Activated naive CD8-positive, alpha-beta T cell (primary cell): ENCODE measurements around the gene SEC63.
"Not testable (repeated sequence)": the region's sequence is repeated elsewhere in the genome, so short reads cannot be mapped to it uniquely, and the experiment has no call there.

Experiments used
- H3K27ac Mint-ChIP-seq: one replicate; pipeline ENCODE4 v1.8.0; 2021; ENCODE audit warnings: mixed read lengths
- H3K27me3 Mint-ChIP-seq: one replicate; pipeline ENCODE4 v1.8.0; 2021; ENCODE audit warnings: mixed read lengths
- H3K36me3 Mint-ChIP-seq: one replicate; pipeline ENCODE4 v1.8.0; 2021; ENCODE audit warnings: mixed read lengths
- H3K4me1 Mint-ChIP-seq: one replicate; pipeline ENCODE4 v1.8.0; 2021; ENCODE audit warnings: low read depth, mixed read lengths
- H3K4me3 Mint-ChIP-seq: one replicate; pipeline ENCODE4 v1.8.0; 2021; ENCODE audit warnings: mild to moderate bottlenecking, mixed read lengths
- H3K9me3 Mint-ChIP-seq: one replicate; pipeline ENCODE4 v1.8.0; 2021; ENCODE audit warnings: low read depth, mixed read lengths

SEC63 gene

DNA sequence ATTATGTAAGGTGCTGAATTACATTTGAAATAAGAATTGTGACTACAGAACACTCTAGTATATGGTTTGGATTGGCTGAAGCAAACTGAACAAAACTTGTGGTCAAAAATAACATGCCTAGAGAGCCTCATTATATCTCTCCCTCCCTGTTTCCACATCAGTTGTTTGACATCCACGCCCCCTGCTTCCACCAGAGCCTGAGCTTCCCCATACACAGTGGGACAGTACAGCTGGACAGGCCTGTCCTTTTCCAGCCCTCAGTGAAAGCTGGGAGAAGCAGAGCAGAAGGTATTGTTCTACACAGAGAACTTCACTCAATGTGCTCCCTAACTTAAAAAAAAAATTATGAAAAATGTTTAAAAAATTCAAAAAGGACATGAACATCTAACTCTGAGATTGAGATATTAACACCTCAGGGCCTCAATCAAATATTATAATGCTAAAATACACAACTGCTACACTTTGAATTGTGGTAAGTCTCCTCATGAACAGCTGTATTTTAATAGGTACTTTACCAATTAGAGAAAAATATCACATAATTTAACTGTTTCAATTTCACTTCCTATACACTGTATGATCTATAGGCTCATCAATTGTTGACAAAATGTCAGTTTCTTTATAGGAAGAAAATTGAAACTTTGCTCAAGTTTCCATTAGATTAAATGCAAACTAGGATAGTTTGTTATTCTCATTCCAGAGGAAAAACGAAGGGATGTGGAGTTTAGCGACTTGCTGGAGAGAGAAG is 89.0 kb downstream of the SEC63 start:
- Mint-ChIP-seq H3K4me3 (no peak overlapping the region), H3K36me3 (peaks cover 5% of the 10 kb centered on the region), H3K4me1 (peaks cover 20% of the 10 kb centered on the region), H3K27ac (peak overlapping the region; percentile 75), H3K9me3 (no peaks in the 10 kb centered on the region), H3K27me3 (no peaks in the 10 kb centered on the region)

DNA sequence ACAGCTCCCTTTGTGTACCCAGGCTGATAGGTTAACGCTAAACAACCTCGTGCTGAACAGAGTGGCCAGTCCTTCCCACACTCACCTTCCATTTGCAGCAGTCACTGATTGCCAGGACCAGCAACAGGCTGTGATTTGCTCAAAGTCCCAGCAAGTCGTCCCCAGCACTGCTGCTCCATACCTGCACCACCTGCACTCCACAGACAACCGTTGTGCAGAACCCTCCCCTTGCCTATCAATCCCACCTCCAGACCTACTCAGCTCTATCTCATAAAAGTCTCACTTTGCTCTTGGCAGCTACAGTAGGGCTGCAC is 90.7 kb downstream of the SEC63 start:
- no peak overlapping the region for H3K27ac Mint-ChIP-seq
- H3K27me3 Mint-ChIP-seq, result no peaks in the 10 kb centered on the region
- H3K36me3 Mint-ChIP-seq, result peaks cover 5% of the 10 kb centered on the region
- no peaks in the 10 kb centered on the region for H3K9me3 Mint-ChIP-seq
- H3K4me3 Mint-ChIP-seq, result no peak overlapping the region
- peaks cover 20% of the 10 kb centered on the region for H3K4me1 Mint-ChIP-seq

DNA sequence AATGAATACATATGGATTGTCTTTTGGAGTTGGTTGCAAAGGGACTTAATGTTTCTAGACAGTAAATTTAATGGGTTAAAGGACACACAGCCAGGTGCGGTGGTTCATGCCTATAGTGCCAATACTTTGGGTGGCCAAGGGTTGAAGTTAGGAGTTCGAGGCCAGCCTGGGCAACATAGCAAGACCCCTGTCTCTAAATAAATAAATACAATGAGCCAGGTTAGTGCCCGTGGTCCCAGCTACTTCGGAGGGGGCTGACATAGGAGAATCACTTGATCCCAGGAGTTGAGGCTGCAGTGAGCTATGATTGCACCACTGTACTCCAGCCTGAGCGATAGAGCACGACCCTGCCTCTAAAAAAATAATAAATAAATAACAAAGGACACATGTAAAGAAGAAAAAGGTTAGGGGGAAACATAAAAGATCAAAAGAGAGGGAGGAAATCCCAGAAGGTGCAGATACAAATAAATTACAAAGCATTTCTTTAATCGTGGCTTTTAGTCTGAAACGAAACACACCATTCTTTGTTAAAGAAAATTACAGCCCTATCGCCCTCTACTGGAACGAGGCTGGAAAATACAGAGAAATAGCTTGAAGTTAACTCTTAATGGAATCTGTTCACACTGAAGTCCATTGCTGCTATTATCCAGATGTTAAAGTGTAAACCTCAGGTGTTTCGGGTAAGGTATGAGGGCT is 91.3 kb downstream of the SEC63 start:
- H3K27ac Mint-ChIP-seq, result no peak overlapping the region
- H3K4me1 Mint-ChIP-seq, result peaks cover 20% of the 10 kb centered on the region
- H3K36me3 Mint-ChIP-seq, result peaks cover 5% of the 10 kb centered on the region
- H3K4me3 Mint-ChIP-seq, result no peak overlapping the region
- H3K9me3 Mint-ChIP-seq, result no peaks in the 10 kb centered on the region
- H3K27me3 Mint-ChIP-seq, result no peaks in the 10 kb centered on the region

DNA sequence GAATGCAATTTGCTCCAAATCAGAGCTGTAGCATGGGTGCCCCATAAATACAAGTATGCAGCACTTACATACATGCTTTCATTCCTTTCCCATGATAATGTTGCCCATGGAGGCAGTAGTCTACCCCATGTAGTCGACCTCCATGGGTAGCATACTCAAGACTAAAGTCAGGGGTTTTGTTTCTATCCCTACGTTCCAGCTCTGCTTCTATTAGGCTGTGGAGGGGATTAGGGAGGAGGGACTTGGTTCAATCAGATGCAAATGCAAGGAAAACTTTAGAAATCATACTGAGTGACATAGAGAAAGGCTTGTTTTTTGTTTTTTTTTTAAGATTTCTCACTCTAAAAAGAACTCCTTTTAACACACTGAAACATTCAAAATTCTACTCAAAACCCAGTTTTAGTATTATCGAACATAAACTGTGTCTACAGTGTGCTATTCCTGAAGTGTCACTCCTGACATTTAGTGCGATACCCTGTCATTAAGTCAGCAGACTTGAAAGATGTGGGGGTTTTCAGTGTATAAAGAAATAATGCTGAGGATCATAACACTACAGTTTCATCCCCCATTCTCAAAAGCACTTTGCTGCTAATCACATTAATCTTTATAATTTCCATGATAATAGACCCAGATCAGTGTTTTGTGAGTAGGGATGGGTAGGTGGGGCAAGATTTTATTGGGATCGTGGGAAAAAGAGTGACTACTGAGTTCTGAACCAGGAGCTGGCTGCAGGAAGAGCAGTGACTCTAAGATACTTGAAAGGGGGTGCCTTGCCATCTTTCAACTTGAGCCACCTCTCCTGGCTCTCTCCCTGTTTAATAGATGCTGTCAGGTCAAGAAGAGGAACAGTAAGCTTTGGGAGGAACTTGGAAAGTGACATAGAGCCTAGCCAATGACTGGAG is 93.5 kb downstream of the SEC63 start:
- Mint-ChIP-seq H3K36me3 (no peaks in the 10 kb centered on the region), H3K27ac (no peak overlapping the region), H3K4me3 (no peak overlapping the region), H3K27me3 (no peaks in the 10 kb centered on the region), H3K4me1 (peaks cover 3% of the 10 kb centered on the region), H3K9me3 (no peaks in the 10 kb centered on the region)

DNA sequence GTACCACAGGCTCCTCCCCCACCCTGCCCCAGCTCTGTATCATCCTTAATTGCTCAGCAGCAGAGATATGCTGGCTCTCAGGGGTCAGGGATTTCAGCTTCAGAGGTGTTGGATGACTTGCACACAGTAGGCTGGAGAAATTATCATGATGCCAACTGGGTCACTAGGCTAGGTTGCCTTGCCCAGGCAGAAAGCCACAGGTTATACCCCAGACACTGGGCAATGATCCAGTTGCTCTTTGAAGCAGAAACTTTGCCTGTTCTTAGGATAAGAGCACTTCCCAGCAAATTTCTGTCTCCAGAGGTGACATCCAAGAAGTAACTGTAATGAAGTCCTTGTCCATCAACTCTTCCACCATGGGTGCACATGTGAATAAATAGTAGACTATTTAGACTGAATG is 95.6 kb downstream of the SEC63 start:
- Mint-ChIP-seq H3K4me1 (no peaks in the 10 kb centered on the region), H3K4me3 (no peak overlapping the region), H3K9me3 (no peaks in the 10 kb centered on the region), H3K27ac (no peak overlapping the region), H3K36me3 (no peaks in the 10 kb centered on the region), H3K27me3 (no peaks in the 10 kb centered on the region)

DNA sequence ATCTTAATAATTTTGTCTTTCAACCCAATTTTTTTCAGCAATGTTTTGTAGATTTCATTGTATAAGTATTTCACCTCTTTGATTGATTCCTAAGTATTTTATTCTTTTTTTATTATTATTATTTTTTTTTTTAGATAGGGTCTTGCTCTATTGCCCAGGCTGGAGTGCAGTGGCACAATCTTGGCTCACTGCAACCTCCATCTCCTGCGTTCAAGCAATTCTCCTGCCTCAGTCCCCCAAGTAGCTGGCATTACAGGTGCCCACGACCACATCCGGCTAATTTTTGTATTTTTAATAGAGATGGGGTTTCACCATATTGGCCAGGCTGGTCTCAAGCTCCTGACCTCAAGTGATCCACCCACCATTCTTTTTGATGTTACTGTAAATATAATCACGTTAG is 97.0 kb downstream of the SEC63 start:
- not testable (repeated sequence) for H3K27ac Mint-ChIP-seq, H3K36me3 Mint-ChIP-seq, H3K27me3 Mint-ChIP-seq, H3K4me3 Mint-ChIP-seq, H3K4me1 Mint-ChIP-seq, H3K9me3 Mint-ChIP-seq

DNA sequence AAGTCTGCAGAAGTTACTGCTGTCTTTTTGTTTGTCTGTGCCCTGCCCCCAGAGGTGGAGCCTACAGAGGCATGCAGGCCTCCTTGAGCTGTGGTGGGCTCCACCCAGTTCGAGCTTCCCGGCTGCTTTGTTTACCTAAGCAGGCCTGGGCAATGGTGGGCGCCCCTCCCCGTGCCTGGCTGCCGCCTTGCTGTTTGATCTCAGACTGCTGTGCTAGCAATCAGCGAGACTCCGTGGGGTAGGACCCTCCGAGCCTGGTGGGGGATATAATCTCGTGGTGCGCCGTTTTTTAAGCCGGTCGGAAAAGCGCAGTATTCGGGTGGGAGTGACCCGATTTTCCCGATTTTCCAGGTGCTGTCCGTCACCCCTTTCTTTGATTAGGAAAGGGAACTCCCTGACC is 97.9 kb downstream of the SEC63 start:
- not testable (repeated sequence) for H3K27ac Mint-ChIP-seq, H3K27me3 Mint-ChIP-seq, H3K9me3 Mint-ChIP-seq, H3K36me3 Mint-ChIP-seq, H3K4me3 Mint-ChIP-seq, H3K4me1 Mint-ChIP-seq

DNA sequence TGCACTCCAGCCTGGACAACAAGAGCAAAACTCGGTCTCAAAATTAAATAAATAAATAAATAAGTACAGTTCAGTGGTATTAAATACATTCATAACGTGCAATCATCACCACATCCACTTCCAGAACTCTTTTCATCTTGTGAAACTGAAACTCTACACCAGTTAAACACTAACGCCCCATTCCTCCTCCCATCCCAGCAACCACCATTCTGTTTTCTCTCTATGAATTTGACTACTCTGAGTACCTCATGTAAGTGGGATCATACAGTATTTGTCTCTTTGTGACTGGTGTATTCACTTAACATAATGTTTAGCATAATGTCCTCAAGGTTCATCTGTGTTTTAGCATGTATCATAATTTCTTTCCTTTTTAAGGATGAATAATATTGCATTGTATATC is 104.8 kb downstream of the SEC63 start:
- Mint-ChIP-seq H3K27ac (no peak overlapping the region), H3K4me3 (no peak overlapping the region), H3K36me3 (no peaks in the 10 kb centered on the region), H3K4me1 (peaks cover 6% of the 10 kb centered on the region), H3K9me3 (no peaks in the 10 kb centered on the region), H3K27me3 (no peaks in the 10 kb centered on the region)

DNA sequence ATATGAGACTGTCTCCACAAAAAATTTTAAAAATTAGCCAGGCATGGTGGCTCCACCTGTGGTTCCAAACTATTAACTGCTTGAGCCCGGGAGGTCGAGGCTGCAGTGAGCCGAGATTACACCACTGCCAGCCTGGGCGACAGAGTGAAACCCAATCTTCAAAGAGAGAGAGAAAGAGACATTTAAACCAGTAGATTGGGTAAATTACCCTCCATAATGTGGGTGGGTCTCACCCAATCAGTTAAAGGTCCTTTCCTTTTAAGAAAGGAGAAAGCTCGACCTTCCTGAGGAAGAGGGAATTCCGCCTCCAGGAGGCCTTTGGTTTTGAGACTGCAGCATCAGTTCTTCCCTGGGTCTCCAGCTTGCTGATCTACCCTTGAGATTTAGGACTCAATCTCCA is 108.7 kb downstream of the SEC63 start:
- H3K4me1 Mint-ChIP-seq, result peaks cover 14% of the 10 kb centered on the region
- H3K4me3 Mint-ChIP-seq, result no peak overlapping the region
- no peaks in the 10 kb centered on the region for H3K9me3 Mint-ChIP-seq

DNA sequence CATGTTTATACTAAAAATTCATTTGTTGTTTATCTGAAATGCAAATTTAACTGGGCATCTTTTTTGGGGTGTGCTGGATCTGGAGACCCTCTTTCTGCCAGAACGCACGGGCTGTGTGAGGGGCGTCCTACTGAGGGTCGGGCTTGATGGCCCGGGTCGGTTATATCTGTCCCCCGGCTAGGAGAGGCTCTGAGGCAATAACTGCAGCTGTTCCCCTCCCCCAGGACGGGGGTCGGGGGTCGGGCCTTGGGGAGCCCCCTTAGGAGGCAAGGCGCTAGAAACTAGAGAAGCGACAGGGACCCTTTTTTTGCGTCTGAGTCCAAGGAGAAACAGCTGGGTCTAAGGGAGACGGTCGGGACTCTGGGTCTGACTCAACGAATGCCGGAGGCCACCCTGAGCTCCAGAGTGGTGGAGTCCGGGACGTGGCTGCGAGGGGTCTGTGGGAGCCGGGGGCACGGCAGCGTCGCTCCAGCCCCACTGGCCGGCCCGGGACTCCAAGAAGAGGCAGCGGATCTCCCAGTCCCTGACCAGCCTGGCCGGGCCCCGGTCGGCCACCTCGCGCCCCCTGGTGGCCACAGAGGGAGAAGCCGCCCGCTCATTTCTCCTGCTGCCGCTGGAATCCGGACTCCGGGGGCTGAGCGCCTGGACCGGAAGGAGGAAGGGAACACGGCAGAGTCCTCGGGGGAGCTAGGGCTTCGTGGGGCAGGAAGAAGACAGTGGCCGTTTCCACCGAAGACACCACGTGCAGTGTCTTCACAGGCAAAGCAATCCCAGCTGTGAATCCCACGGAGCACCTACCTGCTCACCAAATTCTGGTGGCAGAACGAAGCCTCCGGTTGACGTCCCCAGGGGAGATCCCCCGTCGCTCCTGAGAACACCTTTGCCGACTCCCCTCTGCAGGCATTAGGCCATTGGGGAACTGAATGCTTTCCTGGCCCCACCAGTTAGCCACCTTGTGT is 109.9 kb downstream of the SEC63 start:
- Mint-ChIP-seq H3K36me3 (no peaks in the 10 kb centered on the region), H3K4me1 (peaks cover 20% of the 10 kb centered on the region), H3K27ac (peak overlapping the region; percentile 84), H3K27me3 (no peaks in the 10 kb centered on the region), H3K9me3 (no peaks in the 10 kb centered on the region), H3K4me3 (peak overlapping the region; percentile 84)

More for the DNA sequence above, 108.7 kb downstream of the SEC63 start:
- no peaks in the 10 kb centered on the region for H3K36me3 Mint-ChIP-seq
- H3K27me3 Mint-ChIP-seq, result no peaks in the 10 kb centered on the region
- H3K27ac Mint-ChIP-seq, result peak overlapping the region; percentile 35

DNA sequence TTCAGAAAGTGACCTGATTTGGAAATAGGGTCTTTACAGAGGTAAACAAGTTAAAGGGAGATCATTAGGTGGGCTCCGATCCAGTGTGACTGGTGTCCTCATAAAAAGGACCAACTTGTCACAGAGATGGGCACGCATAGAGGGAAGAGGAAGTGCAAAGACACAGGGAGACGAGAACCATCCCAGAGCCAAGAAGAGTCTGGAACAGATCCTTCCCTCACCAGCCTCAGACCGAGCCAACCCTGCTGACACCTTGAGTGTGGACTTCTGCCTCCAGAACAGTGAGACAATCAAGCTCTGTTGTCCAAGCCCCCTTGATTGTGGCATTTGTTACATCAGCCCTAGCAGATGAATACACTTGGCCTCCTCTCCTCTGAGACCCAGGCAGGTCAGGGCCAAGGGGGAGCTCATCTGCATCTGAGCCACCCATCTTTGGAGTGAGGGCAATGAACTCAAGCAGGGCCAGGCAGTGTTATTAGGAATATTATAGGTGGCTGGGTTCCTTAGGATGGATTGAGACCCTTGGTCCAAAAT is 111.7 kb downstream of the SEC63 start:
- Mint-ChIP-seq H3K4me1 (peaks cover 23% of the 10 kb centered on the region), H3K9me3 (no peaks in the 10 kb centered on the region), H3K4me3 (no peak overlapping the region), H3K27ac (no peak overlapping the region), H3K36me3 (no peaks in the 10 kb centered on the region), H3K27me3 (no peaks in the 10 kb centered on the region)

DNA sequence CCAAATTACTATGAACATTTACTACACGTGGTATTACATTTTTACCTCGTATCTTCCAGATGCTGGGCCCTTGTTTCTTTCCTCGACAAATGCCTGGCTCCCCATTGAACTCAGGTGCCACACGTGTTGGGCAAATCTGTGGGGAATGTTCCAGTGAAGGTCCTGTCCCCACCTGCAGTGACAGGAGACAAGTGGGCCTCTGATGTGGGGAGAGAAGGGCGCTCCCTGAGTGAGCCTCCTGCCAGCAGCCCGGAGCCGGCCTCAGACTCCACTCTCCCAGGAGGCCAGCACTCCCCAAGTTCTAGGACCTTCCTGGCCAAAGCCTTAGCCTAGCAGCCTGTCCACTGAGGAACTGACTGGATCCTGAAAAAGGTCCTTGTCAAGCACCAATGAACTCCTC is 112.2 kb downstream of the SEC63 start:
- peaks cover 23% of the 10 kb centered on the region for H3K4me1 Mint-ChIP-seq
- H3K9me3 Mint-ChIP-seq, result no peaks in the 10 kb centered on the region
- no peaks in the 10 kb centered on the region for H3K36me3 Mint-ChIP-seq
- no peak overlapping the region for H3K27ac Mint-ChIP-seq
- H3K27me3 Mint-ChIP-seq, result no peaks in the 10 kb centered on the region
- H3K4me3 Mint-ChIP-seq, result no peak overlapping the region

DNA sequence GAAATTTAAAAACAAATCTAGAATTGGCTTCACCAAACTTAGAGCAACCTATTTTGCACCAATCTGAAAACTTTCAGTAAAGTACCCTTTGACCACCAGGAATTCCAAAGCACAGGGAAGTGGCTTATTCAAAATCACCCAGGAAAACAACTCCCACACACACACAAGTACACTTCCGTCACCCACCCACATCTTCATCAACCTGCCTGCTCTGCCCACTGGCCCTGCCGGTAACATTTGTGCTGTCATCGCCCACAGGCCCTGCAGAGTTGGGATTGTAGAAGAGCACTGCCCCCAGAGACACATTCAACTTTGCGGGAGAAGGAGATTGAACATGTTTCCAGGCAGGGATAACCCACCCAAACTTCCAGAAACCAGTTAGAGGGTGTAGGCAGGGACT is 114.6 kb downstream of the SEC63 start:
- Mint-ChIP-seq H3K27ac (peak overlapping the region; percentile 7), H3K9me3 (no peaks in the 10 kb centered on the region), H3K4me3 (peak overlapping the region; percentile 40), H3K36me3 (peaks cover 2% of the 10 kb centered on the region), H3K27me3 (no peaks in the 10 kb centered on the region), H3K4me1 (peaks cover 20% of the 10 kb centered on the region)

DNA sequence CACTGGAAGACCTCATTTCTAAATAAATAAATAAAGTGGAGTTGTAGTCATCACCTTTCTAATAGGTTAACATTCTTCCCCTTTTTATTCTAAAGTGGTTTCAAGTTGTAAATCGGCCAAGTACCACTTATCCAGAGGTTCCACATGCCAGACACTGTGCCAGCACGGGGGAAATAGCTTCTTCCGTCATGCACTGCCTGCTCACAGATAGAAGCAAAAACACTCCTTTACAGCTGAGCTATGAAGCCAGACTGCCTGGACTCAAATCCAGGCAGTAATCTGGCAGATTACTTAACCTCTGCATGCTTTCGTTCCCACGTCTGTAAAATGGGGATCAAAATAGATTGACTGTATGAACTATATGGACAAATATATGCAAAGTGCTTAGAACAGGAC is 116.7 kb downstream of the SEC63 start:
- H3K4me3 Mint-ChIP-seq, result no peak overlapping the region
- no peaks in the 10 kb centered on the region for H3K27me3 Mint-ChIP-seq
- H3K27ac Mint-ChIP-seq, result no peak overlapping the region
- no peaks in the 10 kb centered on the region for H3K9me3 Mint-ChIP-seq
- peaks cover 3% of the 10 kb centered on the region for H3K36me3 Mint-ChIP-seq
- peaks cover 12% of the 10 kb centered on the region for H3K4me1 Mint-ChIP-seq
